KMS-11 (cell line): Measurements from ENCODE around the gene RAP2C.

Experiments
- H2AFZ ChIP-seq: fragments of 200-600 bp; sonication (generic); 2 replicates; pipeline ENCODE4 v1.6.1; 2016; ENCODE audit warnings: antibody characterized with exemption, mixed run types, low read depth
- H3K27ac ChIP-seq: fragments of 200-600 bp; sonication (generic); 2 replicates; pipeline ENCODE4 v1.6.1; 2016; ENCODE audit warnings: mild to moderate bottlenecking, mixed run types
- H3K27me3 ChIP-seq: fragments of 200-600 bp; sonication (generic); 2 replicates; pipeline ENCODE4 v1.6.1; 2017; ENCODE audit warnings: mild to moderate bottlenecking, low read depth, mixed run types, moderate library complexity; ENCODE audit not compliant: insufficient read depth
- H3K36me3 ChIP-seq: fragments of 200-600 bp; sonication (generic); 2 replicates; pipeline ENCODE4 v1.6.1; 2017; ENCODE audit warnings: mild to moderate bottlenecking, mixed run types; ENCODE audit not compliant: insufficient read depth
- H3K4me1 ChIP-seq: fragments of 200-600 bp; sonication (generic); 2 replicates; pipeline ENCODE4 v1.6.1; 2016; ENCODE audit warnings: mild to moderate bottlenecking, low read depth, mixed run types; ENCODE audit not compliant: poor library complexity, severe bottlenecking
- H3K4me2 ChIP-seq: fragments of 200-600 bp; sonication (generic); 2 replicates; pipeline ENCODE4 v1.7.0; 2016; ENCODE audit warnings: mild to moderate bottlenecking, mixed run types
- H3K4me3 ChIP-seq: fragments of 200-600 bp; sonication (generic); IDR thresholded peaks from 2 replicates; pipeline ENCODE4 v1.6.1; 2017; ENCODE audit warnings: low read depth, low read length, mixed read lengths; ENCODE audit not compliant: insufficient read depth
- H3K79me2 ChIP-seq: fragments of 200-600 bp; sonication (generic); 2 replicates; pipeline ENCODE4 v1.6.1; 2016; ENCODE audit warnings: low read depth, mixed run types; ENCODE audit not compliant: insufficient read depth
- H3K9ac ChIP-seq: fragments of 200-600 bp; sonication (generic); 2 replicates; pipeline ENCODE4 v1.6.1; 2016; ENCODE audit warnings: mild to moderate bottlenecking, mixed run types
- H4K20me1 ChIP-seq: fragments of 200-600 bp; sonication (generic); 2 replicates; pipeline ENCODE4 v1.6.1; 2016; ENCODE audit warnings: mild to moderate bottlenecking, mixed run types; ENCODE audit not compliant: insufficient read depth
- CTCF ChIP-seq: fragments of 200-600 bp; sonication (generic); conservative IDR thresholded peaks from 2 replicates; pipeline ENCODE4 v1.6.1; 2017; ENCODE audit warnings: low read depth, mild to moderate bottlenecking, antibody characterized with exemption, low read length, moderate library complexity, mixed read lengths

The RAP2C gene

GRCh38 chrX:132258509-132258908, 39.3 kb upstream of the RAP2C start:
- H3K4me2 ChIP-seq: no peak overlapping the region
- no peak overlapping the region for H3K27ac ChIP-seq
- H2AFZ ChIP-seq: no peak overlapping the region
- no peaks in the 10 kb centered on the region for H3K27me3 ChIP-seq
- no peaks in the 10 kb centered on the region for H3K36me3 ChIP-seq
- H4K20me1 ChIP-seq: no peaks in the 10 kb centered on the region
- H3K4me3 ChIP-seq: no peak overlapping the region
- no peak overlapping the region for H3K9ac ChIP-seq
- no peaks in the 10 kb centered on the region for H3K4me1 ChIP-seq
- H3K79me2 ChIP-seq: no peaks in the 10 kb centered on the region
- TF ChIP-seq CTCF: no peak

- Histone ChIP-seq H3K36me3 (no peaks in the 10 kb centered on the region), H3K9ac (no peak overlapping the region), H3K4me3 (no peak overlapping the region), H3K4me2 (no peak overlapping the region), H4K20me1 (no peaks in the 10 kb centered on the region), H3K27ac (no peak overlapping the region), H3K27me3 (no peaks in the 10 kb centered on the region), H3K79me2 (no peaks in the 10 kb centered on the region), H3K4me1 (no peaks in the 10 kb centered on the region), H2AFZ (no peak overlapping the region)
- no peak for TF ChIP-seq CTCF
Observed at GRCh38 chrX:132257116-132257515, 37.9 kb upstream of the RAP2C start.

GRCh38 chrX:132236121-132236520, 16.9 kb upstream of the RAP2C start:
- Histone ChIP-seq H3K36me3 (no peaks in the 10 kb centered on the region), H2AFZ (no peak overlapping the region), H3K9ac (no peak overlapping the region), H3K79me2 (no peaks in the 10 kb centered on the region), H3K27ac (no peak overlapping the region), H3K4me2 (no peak overlapping the region), H3K27me3 (no peaks in the 10 kb centered on the region), H3K4me1 (peaks cover 2% of the 10 kb centered on the region), H4K20me1 (no peaks in the 10 kb centered on the region), H3K4me3 (no peak overlapping the region)
- TF ChIP-seq CTCF: no peak

- H4K20me1 ChIP-seq: no peaks in the 10 kb centered on the region
- H3K4me3 ChIP-seq: no peak overlapping the region
- peaks cover 7% of the 10 kb centered on the region for H3K4me1 ChIP-seq
- no peak overlapping the region for H3K4me2 ChIP-seq
- TF ChIP-seq CTCF: no peak
- no peak overlapping the region for H2AFZ ChIP-seq
- H3K27ac ChIP-seq: no peak overlapping the region
- H3K79me2 ChIP-seq: no peaks in the 10 kb centered on the region
- no peaks in the 10 kb centered on the region for H3K36me3 ChIP-seq
- no peaks in the 10 kb centered on the region for H3K27me3 ChIP-seq
- no peak overlapping the region for H3K9ac ChIP-seq
Observed at GRCh38 chrX:132235488-132235887, 16.2 kb upstream of the RAP2C start.
